HG03442 (cell line): Measurements from ENCODE around the gene CDK17.
"Not testable (repeated sequence)": the region's sequence is repeated elsewhere in the genome, so short reads cannot be mapped to it uniquely, and the experiment has no call there.

Experiments
- ATAC-seq: cut with Tn5 transposase; IDR thresholded peaks from one replicate; pipeline ENCODE4 v1.9.1; 2021; ENCODE audit warnings: mild to moderate bottlenecking, moderate library complexity; ENCODE audit not compliant: unreplicated experiment

Gene CDK17

DNA sequence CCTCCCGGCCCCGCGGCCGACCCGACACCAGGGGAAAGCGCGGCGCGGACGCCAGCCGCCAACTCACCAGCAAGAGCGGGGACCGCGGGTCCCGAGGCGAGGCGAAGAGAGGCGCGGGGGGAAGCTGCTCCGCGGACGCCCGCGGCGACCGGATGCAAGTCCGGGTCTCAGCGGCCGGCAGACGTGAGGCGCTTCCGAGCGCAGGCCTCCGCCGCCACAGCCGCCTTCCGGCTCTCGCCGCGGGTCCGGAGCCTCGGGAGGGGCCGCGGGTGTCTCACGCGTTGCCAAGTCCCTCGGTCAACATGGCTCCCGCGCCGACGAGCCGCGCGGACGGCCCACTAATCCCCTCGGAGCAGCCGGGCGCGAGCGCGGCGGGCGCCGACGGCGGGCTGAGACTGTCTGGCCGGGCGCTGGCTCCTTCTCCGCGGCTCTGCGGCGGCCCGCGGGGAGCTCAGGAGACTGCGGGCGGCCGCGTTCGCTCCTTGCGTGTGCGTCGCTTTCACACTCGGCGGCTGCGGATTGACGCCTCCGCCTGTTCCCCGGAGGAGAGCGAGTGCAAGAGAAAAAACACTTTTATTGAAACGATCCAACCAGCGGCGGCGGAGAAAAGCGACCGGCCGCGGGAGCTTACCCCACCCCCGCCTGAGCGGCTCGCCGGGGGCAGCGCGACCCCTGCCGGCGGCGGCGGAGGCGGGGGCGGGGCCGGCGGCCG is at the start of gene CDK17:
Gene CDK17 (minus strand): TSS at position 521 of the 712 bp plus-strand sequence. CDS start 65,603 bp downstream, outside the sequence.
- ATAC-seq: peak; percentile 39

DNA sequence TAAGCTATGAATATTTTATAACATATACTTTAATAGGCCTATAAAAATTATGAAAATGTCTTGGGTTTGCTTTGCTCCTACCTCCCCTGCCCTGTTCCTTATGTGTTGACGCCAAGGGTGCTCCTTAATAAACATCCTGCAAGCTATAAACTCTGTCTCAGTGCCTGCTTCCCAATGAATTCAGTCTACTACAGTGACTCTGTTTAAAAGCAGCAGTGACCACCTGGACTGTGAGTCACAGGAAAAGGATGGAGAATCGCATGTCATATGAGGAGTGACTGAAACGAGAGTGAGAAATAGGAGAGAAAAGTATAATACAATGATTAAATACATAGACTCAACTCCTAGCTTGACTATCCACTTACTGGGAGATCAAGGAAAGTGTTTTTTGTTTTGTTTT is 48.1 kb upstream of the CDK17 start:
- ATAC-seq: no peak

DNA sequence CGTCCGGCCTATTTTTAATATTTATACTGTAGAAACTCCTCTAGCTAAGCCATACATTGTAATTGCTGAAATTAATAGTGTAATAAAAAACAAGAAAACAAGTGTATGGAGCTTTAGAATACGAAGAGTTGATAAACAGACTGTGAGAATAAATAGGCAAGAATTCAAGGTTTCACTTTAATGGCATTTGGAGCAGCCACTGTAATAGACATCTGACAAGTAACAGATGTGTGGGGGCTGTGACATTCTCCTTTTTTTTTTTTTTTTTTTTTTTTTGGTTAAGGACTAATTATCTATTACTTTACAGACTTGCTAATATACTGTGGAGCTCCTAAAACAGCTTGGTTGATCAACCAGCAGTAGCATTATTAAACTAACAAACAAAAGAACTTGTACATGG is 47.0 kb upstream of the CDK17 start:
- no peak for ATAC-seq

DNA sequence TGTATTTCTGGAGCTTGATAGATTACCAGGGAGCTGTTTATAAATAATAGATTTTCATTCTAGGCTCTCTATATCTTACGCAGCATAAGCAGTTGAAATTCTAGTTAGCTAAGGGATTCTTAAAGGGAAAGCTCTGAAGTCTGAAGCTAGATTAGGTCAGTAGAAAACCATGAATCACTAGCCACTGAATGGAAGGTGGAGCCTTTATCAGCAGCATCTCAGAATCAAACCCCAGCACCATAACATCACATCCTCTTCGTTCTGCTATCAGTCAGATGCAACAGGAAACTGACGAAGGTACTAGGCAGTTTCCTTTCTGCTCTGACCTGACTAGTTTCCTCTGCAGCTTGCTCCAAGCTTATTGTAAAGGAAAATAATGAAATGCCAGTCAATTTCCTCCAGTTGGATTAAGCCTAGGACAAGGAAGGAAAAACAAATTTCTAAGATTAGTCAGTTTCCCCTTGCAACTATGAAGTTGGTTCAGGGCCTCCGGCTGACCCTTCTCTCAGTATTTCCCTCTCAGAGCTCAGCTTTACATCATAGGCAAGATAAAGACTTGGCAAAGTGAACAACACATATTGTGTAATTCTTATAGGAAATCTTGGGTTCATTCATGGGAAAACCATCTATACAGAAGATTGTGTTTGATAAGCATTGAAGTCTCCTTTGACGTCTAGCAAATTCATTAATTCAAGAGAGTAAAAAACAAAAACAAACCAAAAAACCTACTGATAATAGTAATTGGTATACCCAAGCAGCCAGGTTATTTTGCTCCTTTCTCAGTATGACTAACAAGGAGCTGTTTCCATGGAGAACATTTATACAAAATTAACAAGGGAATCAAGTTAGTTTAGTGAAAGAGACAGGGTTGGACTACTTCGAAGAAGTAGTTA is 45.7 kb upstream of the CDK17 start:
- ATAC-seq: peak; percentile 96

DNA sequence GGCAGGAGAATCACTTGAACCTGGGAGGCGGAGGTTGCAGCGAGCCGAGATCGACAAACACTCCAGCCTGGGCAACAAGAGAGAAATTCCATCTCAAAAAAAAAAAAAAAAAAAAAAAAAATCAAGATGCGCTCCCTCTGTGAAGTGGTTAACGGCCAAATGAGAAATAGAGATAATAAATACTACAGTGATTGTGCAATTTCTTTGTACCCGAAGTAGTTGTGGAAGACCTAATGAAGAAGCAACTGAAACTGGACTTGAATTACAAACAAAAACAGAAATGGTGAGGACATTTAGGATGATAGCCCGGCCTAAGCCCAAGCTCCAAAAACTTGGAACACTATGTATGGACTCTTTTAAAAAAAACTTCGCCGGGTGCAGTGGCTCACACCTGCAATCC is 44.2 kb upstream of the CDK17 start:
- no peak for ATAC-seq

DNA sequence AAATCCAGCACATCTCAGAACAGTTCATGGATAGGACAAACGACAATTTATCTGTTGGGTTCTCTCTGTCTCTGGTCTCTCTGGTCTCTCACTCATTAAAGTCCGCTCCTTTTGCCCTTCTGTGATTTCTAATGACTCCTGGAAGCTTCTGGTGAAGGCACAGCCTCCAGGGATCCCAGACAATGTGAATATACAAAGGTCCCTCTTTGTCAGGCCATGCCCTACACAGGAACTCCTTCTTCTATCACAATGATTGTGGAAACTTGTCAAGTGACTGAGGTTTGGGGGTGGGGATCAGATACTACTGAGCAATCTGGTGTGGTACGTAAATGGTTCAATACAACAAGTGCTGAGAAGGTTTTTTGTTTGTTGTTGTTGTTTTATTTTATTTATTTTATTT is 42.7 kb upstream of the CDK17 start:
- ATAC-seq: no peak

DNA sequence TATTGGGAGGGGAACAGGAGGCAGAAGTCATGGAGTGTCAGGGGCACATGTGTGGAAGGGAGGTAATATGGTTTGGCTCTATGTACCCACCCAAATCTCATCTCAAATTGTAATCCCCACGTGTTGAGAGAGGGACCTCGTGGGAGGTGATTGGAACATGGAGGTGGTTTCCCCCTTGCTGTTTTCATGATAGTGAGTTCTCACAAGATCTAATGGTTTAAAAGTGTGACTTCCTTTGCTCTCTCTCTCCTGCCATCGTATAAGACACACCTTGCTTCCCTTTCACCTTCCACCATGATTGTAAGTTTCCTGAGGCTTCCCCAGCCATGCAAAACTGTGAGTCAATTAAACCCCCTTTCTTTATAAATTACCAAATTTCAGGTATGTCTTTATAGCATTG is 41.6 kb upstream of the CDK17 start:
- no peak for ATAC-seq

DNA sequence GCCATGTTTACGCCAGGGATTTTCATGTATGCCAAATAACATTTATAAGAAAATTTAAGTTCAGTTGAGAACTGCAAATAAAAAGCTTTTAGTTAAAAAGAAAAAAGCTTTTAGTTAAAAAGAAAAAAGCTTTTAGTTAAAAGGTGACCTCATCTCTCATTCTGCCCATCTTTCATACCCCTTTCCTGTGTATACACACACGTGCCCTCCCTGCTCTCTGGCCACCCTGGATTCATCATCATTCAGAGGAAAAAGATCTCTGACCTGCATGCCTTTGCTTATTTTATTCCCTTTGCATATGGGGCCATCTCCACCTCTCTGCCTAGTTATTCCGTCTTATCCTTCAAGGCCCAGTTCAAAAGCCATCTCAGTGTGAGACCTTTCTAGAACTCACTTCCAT is 38.1 kb upstream of the CDK17 start:
- no peak for ATAC-seq

DNA sequence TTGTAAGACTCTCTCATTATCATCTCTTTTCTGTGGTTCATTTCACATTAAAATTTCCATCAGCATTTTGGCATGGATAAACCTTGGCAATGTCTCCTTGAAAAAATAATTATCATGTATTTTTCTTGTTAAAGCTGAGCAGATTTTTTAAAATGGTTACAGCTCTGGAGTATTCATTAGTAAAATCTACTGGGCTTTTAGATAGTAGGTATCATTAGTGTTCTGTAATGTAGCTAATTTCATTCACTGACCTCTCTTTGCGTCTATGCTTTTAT is 36.9 kb upstream of the CDK17 start:
- no peak for ATAC-seq

DNA sequence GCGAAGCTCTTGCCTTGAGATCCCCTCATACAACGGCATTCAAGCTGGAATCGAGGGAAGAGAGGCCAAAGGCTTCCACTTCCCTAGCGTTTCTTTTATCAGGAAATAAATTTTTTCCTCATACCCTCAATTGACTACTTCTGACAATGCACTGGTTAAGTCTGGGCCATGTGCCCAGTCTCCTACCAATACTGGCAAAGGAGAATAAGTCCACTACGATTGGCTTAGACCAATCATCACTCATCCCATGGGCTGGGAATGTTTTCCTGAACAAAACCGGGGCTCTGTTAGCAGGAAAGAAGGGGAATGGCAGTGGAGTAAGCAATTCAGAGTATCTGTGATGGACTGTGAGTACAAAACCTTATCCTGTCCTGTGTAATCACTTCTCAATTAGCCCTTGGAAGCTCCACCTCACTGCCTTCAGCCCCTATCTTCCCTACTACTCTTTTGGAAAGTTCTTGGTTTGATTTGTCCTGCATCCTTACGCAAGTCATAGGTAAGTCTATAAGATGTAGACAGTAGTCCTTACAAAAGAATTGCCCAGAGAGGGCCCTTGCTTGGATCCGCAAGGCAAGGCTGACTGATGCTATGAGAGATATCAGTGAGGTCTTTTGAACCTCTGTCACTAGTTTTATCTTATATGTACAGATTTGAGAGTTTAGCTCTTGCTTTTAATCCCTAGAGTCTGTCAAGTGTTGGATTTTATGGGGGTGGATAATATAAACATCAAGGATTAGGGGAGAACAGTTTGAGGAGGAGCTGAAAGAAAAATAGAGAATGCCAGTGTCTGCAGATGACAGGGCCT is 36.3 kb upstream of the CDK17 start:
- no peak for ATAC-seq

DNA sequence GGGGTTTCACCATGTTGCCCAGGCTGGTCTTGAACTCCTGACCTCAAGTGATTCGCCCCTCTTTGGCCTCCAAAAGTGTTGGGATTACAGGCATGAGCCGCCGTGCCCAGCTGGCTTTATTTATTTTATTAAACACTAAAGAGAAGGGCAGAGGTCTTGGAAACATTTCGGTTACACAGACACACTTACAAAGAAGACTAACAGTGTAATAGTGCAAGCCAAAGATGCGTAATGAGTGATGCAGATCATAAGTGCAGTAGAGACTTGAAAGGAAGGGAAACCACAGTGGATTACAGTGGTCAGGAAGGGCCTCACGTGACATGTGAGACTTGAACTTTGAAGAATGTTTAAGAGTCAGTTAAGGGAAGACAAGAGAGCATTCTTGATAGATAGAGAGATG is 33.9 kb upstream of the CDK17 start:
- ATAC-seq: peak; percentile 81

DNA sequence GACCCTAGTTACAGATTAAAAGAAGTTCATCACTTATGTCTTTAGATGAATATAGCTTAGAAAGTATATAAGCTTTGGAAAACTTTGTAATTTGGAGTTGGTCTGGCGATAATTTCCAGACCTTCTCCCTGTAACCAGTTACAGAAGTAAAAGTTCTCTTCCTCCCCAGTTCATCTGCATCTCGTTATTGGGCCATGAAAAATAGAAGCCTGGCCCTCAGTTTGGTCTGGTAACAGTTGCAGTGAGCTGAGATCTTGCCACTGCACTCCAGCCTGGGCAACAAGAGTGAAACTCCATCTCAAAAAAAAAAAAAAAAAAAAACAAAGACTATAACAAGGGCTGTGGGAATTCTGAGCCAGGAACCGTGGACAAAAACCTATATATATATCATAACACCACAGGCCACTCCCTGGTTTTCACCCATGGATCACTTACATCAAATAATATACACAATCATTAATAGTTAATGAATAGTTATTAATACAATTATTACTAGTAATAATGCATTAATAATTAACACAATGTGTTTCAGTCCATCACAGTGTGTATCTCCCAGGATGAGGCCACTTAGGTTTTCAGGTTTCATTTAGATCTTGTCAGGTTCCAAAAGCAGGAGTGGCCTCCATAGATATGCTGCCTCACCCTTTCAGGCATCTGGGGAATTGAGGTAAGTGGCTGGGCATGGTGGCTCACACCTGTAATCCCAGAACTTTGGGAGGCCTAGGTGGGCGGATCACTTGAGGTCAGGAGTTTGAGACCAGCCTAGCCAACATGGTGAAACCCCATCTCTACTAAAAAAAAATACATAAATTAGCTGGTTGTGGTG is 32.5 kb upstream of the CDK17 start:
- ATAC-seq: not testable (repeated sequence)

DNA sequence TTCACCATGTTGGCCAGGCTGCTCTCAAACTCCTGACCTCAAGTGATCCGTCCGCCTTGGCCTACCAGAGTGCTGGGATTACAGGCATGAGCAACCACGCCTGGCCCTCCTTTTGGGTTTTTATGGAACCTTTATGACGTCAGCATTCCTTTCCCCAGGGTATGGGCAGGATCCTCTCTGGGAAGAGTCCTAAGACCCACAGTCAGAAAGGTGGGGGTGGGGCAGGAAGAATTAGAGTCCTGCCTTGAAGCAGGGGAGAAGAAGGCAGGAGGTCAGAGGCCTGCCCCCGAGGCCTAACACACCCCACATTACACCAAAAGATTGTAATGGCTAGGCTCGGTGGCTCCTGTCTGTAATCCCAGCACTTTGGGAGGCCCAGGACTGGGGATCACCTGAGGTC is 30.8 kb upstream of the CDK17 start:
- no peak for ATAC-seq

DNA sequence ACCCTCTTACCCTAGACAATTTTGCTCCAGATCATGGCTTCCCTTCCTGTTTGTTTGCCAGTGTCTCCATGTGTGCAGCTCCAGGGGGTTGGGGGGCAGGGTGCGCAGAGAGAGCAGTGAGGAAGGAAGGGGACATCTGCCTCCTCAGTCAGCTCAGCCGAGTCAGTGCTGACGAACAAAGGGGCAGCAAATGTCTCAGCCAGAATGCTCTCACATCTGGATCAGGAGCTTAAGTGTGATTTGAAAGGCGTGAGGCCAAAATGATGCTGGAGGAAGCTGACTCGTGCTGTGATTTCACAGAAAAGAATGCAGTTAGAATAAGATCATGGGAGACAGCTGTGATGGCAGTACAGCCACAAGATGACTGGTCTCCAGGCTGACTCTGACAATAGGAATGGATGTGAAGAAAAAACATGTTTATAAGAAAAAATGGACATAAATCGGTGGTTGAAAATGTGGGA is 27.1 kb upstream of the CDK17 start:
- no peak for ATAC-seq

DNA sequence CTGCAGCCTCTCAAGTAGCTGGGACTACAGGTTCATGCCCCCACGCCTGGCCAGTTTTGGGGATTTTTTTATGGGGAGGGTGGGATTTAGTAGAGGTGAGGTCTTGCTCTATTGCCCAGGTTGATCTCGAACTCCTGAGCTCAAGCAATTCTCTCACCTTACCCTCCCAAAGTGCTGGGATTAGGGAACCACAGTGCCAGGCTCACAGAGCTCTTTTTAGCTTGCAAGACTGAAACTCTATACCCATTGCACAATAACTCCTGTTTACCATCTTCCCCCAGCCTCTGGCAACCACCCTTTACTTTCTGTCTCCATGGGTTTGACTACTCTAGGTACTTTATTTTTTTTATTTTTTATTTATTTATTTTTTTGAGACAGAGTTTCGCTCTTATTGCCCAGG is 25.7 kb upstream of the CDK17 start:
- no peak for ATAC-seq

DNA sequence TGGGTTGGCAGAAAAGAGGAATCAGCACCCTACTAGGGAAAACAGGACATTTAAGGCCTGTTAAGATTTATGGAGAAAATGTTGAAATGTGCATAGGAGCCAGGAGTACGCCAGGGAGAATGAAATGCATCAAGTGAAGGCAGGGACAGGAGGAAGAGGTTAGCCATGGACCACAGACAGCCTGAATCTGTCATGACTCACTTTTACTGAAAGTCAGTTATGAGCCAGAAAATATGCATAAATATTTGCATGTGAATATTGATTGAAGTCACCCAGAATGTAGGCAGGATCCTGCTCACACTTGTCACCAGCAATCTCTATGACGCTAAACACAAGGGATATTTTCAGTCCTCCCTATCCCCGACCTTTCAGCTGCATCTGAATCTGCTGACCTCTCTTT is 25.1 kb upstream of the CDK17 start:
- ATAC-seq: peak; percentile 89

DNA sequence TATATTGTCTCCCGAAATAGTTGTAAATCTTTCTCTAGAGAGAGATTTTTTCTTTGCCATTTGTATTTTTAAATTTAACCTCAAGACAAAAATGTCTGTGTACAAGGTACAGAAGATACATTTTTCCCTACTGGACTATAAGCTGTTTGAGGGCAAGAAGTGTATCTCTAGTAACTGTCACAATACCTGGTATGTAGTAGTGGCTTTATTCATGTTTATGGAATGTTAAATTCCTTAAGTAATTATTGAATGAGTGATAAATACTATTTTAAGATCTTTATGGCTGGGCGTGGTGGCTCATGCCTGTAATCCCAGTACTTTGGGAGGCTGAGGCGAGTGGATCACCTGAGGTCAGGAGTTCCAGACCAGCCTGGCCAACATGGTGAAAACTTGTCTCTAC is 24.4 kb upstream of the CDK17 start:
- ATAC-seq: no peak

DNA sequence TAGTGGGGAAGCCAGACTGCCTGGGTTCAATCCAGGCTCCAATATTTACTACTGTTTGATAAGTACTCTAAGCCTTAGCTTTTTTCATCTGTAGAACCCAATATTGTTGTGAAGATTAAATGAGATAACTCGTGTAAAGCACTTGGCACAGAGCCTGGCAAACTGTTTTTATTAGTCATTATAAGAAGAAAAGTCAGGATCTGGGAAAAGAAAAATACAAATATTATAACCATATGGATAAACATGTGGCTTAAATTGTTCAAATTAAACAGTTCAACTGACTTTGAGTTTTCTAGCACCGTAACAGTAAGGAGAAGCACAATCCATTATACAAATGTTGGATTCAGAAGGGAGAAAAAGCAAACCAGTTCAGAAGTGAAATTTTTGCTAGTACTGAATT is 22.0 kb upstream of the CDK17 start:
- no peak for ATAC-seq

DNA sequence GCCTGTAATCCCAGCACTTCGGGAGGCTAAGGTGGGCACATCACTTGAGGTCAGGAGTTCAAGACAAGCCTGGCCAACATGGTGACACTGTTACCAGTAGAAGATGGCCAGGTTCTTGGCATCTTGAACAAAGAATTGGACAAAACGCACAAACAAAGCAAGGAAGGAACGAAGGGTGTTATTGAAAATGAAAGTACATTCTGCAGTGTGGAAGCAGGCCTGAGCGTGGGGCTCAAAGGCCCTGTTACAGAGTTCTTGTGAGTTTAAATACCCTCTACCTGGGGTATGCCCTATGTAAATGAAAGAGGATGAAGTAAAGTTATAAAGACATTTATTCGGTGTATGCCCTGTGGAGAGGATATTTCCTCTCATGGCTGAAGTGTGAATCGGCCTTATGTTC is 20.8 kb upstream of the CDK17 start:
- ATAC-seq: no peak

DNA sequence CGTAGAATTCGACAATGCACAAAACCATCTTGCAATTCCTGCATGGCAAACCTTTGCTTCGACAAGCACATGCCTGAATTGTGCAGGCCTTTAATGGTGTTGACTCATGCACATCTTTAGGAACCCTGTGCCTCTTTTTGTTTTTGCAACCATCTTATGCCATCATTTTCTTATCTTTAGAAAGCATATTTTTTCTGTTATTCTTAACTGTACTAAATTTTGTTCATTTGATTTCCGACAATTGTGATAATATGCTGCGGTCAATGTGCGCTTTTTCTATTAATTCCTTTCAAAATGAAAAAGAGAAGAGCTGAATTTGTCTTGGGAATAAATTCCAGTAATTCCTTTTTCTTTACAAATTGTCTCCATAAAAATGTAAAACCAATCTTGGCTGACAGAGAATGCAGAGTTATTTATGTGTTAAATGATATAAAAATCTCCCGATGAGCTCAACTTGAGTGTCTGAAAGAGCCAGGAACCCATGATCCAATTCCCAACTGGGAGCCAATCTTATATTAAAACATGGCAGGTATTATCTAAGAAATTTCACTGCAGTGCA is 20.1 kb upstream of the CDK17 start:
- no peak for ATAC-seq
